GM12878 (cell line): ENCODE measurements around the gene SEPTIN5.

ENCODE experiments used
- CTCF ChIP-seq, 3 experiments: IDR thresholded peaks in 2 of 3; conservative IDR thresholded peaks in 1 of 3; 2 replicates each; pipeline ENCODE4 v1.5.1; 2011; ENCODE audit warnings: low read depth in 3 of 3, low read length in 3 of 3, mild to moderate bottlenecking in 3 of 3, control low read depth in 2 of 3, moderate library complexity in 2 of 3, inconsistent platforms in 1 of 3, mixed read lengths in 1 of 3; ENCODE audit not compliant: control insufficient read depth in 2 of 3, insufficient read depth in 1 of 3; ENCODE audit errors: extremely low read depth in 1 of 3
- NR2C1 ChIP-seq: fragments of 450-650 bp; IDR thresholded peaks from 2 replicates; pipeline ENCODE4 v1.6.1; 2017; ENCODE audit warnings: antibody characterized with exemption, mild to moderate bottlenecking, moderate library complexity
- PBX3 ChIP-seq: IDR thresholded peaks from 2 replicates; pipeline ENCODE4 v1.6.1; 2011; ENCODE audit warnings: mild to moderate bottlenecking, low read depth, low read length, moderate library complexity; ENCODE audit not compliant: insufficient replicate concordance
- POLR2A ChIP-seq: IDR thresholded peaks from 2 replicates; pipeline ENCODE4 v1.6.1; 2011; ENCODE audit warnings: low read depth, mild to moderate bottlenecking, low read length
- POLR2AphosphoS2 ChIP-seq: IDR thresholded peaks from 2 replicates; pipeline ENCODE4 v1.6.1; 2011; ENCODE audit warnings: low read depth, mild to moderate bottlenecking, low read length, improper control_type of control experiment, moderate library complexity
- POLR2AphosphoS5 ChIP-seq: IDR thresholded peaks from 2 replicates; pipeline ENCODE4 v1.6.1; 2011; ENCODE audit warnings: mild to moderate bottlenecking, low read length, inconsistent platforms
- RAD21 ChIP-seq: IDR thresholded peaks from 2 replicates; pipeline ENCODE4 v1.6.1; 2011; ENCODE audit warnings: mild to moderate bottlenecking, low read depth, low read length, moderate library complexity; ENCODE audit not compliant: insufficient read depth
- SRF ChIP-seq, 2 experiments: IDR thresholded peaks; 2 replicates each; pipeline ENCODE4 v1.6.1; 2011; ENCODE audit warnings: low read depth in 2 of 2, low read length in 2 of 2, mild to moderate bottlenecking in 1 of 2, moderate library complexity in 1 of 2
- STAT3 ChIP-seq: IDR thresholded peaks from 2 replicates; pipeline ENCODE4 v1.6.1; 2011; ENCODE audit warnings: low read depth, low read length, improper control_type of control experiment
- TAF1 ChIP-seq: IDR thresholded peaks from 2 replicates; pipeline ENCODE4 v1.6.1; 2011; ENCODE audit warnings: mild to moderate bottlenecking, low read depth, low read length, borderline replicate concordance
- TF ChIP-seq, protein P1 (sequence below): fragments of 450-650 bp; IDR thresholded peaks from 2 replicates; pipeline ENCODE4 v1.6.1; 2017; ENCODE audit warnings: borderline replicate concordance
- TF ChIP-seq, protein P2 (sequence below): IDR thresholded peaks from 2 replicates; pipeline ENCODE4 v1.6.1; 2011; ENCODE audit warnings: borderline replicate concordance, low read depth, mild to moderate bottlenecking, moderate library complexity, mixed read lengths, low read length; ENCODE audit not compliant: insufficient read depth; ENCODE audit errors: extremely low read length

DNA sequence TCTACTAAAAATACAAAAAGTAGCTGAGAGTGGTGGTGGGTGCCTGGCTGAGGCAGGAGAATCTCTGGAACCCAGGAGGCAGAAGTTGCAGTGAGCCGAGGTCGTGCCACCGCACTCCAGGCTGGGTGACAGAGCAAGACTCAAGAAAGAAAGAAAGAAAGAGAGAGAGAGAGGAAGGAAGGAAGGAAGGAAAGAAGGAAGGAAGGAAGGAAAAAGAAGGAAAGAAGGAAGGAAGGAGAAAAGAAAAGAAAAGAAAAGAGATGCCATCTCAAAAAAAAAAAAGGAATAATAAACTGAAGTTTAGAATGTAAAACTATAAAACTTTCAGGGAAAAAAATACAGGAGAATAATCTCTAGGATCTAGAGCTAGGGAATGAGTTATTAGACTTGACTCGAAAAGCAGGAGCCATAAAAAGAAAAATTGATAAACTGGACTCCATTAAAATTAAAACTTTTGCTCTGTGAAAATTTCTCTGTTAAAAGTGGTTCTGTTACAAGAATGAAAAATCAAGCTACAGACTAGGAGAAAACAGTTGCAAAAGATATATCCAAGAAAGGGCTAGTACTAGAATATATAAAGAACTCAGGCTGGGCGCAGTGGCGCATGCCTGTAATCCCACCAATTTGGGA, 13.4 kb upstream of the SEPTIN5 start:
- TF ChIP-seq RAD21 (no peak), POLR2A (no peak), NR2C1 (no peak), STAT3 (no peak), CTCF (IDR thresholded peaks at IDR 0.05 in 2 of 3, conservative IDR thresholded peaks at IDR 0.05 in 1 of 3; ENCODE audit: control insufficient read depth in 2 of 3, extremely low read depth in 1 of 3, insufficient read depth in 1 of 3, low read depth in 3 of 3, low read length in 3 of 3) (no peak), TAF1 (no peak), POLR2AphosphoS5 (no peak), POLR2AphosphoS2 (no peak), SRF (IDR thresholded peaks at IDR 0.05; ENCODE audit: low read depth in 2 of 2, low read length in 2 of 2) (no peak), PBX3 (no peak)
- TF ChIP-seq, protein P1, sequence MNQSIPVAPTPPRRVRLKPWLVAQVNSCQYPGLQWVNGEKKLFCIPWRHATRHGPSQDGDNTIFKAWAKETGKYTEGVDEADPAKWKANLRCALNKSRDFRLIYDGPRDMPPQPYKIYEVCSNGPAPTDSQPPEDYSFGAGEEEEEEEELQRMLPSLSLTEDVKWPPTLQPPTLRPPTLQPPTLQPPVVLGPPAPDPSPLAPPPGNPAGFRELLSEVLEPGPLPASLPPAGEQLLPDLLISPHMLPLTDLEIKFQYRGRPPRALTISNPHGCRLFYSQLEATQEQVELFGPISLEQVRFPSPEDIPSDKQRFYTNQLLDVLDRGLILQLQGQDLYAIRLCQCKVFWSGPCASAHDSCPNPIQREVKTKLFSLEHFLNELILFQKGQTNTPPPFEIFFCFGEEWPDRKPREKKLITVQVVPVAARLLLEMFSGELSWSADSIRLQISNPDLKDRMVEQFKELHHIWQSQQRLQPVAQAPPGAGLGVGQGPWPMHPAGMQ: no peak
- TF ChIP-seq, protein P2, sequence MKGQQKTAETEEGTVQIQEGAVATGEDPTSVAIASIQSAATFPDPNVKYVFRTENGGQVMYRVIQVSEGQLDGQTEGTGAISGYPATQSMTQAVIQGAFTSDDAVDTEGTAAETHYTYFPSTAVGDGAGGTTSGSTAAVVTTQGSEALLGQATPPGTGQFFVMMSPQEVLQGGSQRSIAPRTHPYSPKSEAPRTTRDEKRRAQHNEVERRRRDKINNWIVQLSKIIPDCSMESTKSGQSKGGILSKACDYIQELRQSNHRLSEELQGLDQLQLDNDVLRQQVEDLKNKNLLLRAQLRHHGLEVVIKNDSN: no peak
